SK-N-SH (cell line): ENCODE data around the gene SLC2A13. TPM values are rescaled to one million over a fixed set of nuclear protein-coding genes. Genes with fewer than 3 reads are reported as not detected.

Experiments used
- CTCF ChIA-PET: fragments of 300-600, 350-600 bp; formaldehyde crosslinking; extraction: SDS; loops from one replicate; lab custom pipeline; 2021; lab: Yijun Ruan, JAX
- POLR2A ChIA-PET: fragments of 350-600 bp; sonication (Branson Sonifier 250); formaldehyde crosslinking; extraction: SDS; loops from one replicate; lab custom pipeline; 2020; ENCODE audit warnings: antibody characterized with exemption, inconsistent platforms; lab: Yijun Ruan, JAX
- DNase-seq: peaks from one replicate; pipeline ENCODE4 v3.0.0; 2012
- H2AFZ ChIP-seq: fragments of 200-600 bp; sonication (generic); 2 replicates; pipeline ENCODE4 v1.8.1; 2016; ENCODE audit warnings: antibody characterized with exemption, mild to moderate bottlenecking, low read depth
- H3F3A ChIP-seq: fragments of 200-600 bp; sonication (generic); replicated peaks from 2 replicates; pipeline ENCODE3; 2016; ENCODE audit warnings: antibody characterized with exemption, mild to moderate bottlenecking; ENCODE audit not compliant: insufficient read depth
- H3K27ac ChIP-seq, 2 experiments: fragments of 200-500 bp in 1 of 2; fragments of 200-600 bp in 1 of 2; sonication (Bioruptor generic) in 1 of 2; sonication (generic), shearing (Covaris generic) in 1 of 2; 2 replicates each; pipeline versions ENCODE4 v1.5.1 to v1.6.1; 2014 to 2016; ENCODE audit warnings: low read depth in 2 of 2, inconsistent platforms in 1 of 2, low read length in 1 of 2, mild to moderate bottlenecking in 1 of 2, mixed read lengths in 1 of 2
- H3K27me3 ChIP-seq: fragments of 200-600 bp; sonication (generic), shearing (Covaris generic); 2 replicates; pipeline ENCODE4 v1.6.1; 2016; ENCODE audit warnings: mixed run types; ENCODE audit not compliant: insufficient read depth
- H3K36me3 ChIP-seq, 2 experiments: fragments of 200-500 bp in 1 of 2; fragments of 200-600 bp in 1 of 2; sonication (Bioruptor generic) in 1 of 2; sonication (generic) in 1 of 2; replicated peaks in 1 of 2; 2 replicates each; pipeline versions ENCODE3 to v1.5.1; 2014 to 2016; ENCODE audit warnings: low read length in 1 of 2, mild to moderate bottlenecking in 1 of 2; ENCODE audit not compliant: insufficient read depth in 2 of 2, control insufficient read depth in 1 of 2
- H3K4me1 ChIP-seq, 2 experiments: fragments of 200-500 bp in 1 of 2; fragments of 200-600 bp in 1 of 2; sonication (Bioruptor generic) in 1 of 2; sonication (generic), shearing (Covaris generic) in 1 of 2; 2 replicates each; pipeline versions ENCODE4 v1.5.1 to v1.6.1; 2014 to 2016; ENCODE audit warnings: low read depth in 1 of 2, low read length in 1 of 2, mixed run types in 1 of 2; ENCODE audit not compliant: insufficient read depth in 2 of 2, control insufficient read depth in 1 of 2
- H3K4me2 ChIP-seq: fragments of 200-600 bp; sonication (generic), shearing (Covaris generic); 2 replicates; pipeline ENCODE4 v1.6.1; 2017; ENCODE audit warnings: mixed run types
- H3K4me3 ChIP-seq, 2 experiments: fragments of 200-500 bp in 1 of 2; fragments of 200-600 bp in 1 of 2; sonication (Bioruptor generic) in 1 of 2; sonication (generic), shearing (Covaris generic) in 1 of 2; 2 replicates each; pipeline versions ENCODE4 v1.5.1 to v1.8.1; 2014 to 2016; ENCODE audit warnings: low read depth in 2 of 2, inconsistent platforms in 1 of 2, low read length in 1 of 2, mild to moderate bottlenecking in 1 of 2, mixed read lengths in 1 of 2, moderate library complexity in 1 of 2
- H3K79me2 ChIP-seq: fragments of 200-600 bp; sonication (generic); 2 replicates; pipeline ENCODE4 v1.8.1; 2017; ENCODE audit warnings: mild to moderate bottlenecking; ENCODE audit not compliant: insufficient read depth
- H3K9ac ChIP-seq: fragments of 200-600 bp; sonication (generic); 2 replicates; pipeline ENCODE4 v1.6.1; 2017; ENCODE audit warnings: mixed run types
- H3K9me2 ChIP-seq: fragments of 200-600 bp; sonication (generic); 2 replicates; pipeline ENCODE4 v1.6.1; 2017; ENCODE audit warnings: mixed run types
- H3K9me3 ChIP-seq: fragments of 200-600 bp; sonication (generic); 2 replicates; pipeline ENCODE4 v1.6.1; 2017; ENCODE audit warnings: mixed run types, mild to moderate bottlenecking, moderate library complexity
- H4K20me1 ChIP-seq: fragments of 200-600 bp; sonication (generic); 2 replicates; pipeline ENCODE4 v1.6.1; 2017; ENCODE audit warnings: mild to moderate bottlenecking, mixed run types; ENCODE audit not compliant: insufficient read depth
- CHD2 ChIP-seq: fragments of 150-350 bp; IDR thresholded peaks from 2 replicates; pipeline ENCODE4 v1.6.1; 2018; ENCODE audit warnings: low read length; ENCODE audit not compliant: partially characterized antibody
- ELF1 ChIP-seq: IDR thresholded peaks from 2 replicates; pipeline ENCODE4 v1.4.0; 2012
- FOSL2 ChIP-seq: IDR thresholded peaks from 2 replicates; pipeline ENCODE4 v1.4.0; 2012; ENCODE audit warnings: low read depth, mild to moderate bottlenecking, moderate library complexity, borderline replicate concordance
- FOXJ3 ChIP-seq: sonication (generic); formaldehyde crosslinking; IDR thresholded peaks from 2 replicates; pipeline ENCODE4 v1.5.1; 2020; ENCODE audit warnings: mild to moderate bottlenecking, missing genetic modification reagents
- FOXM1 ChIP-seq: IDR thresholded peaks from 2 replicates; pipeline ENCODE4 v1.4.0; 2012; ENCODE audit warnings: low read depth, mild to moderate bottlenecking
- GABPA ChIP-seq: IDR thresholded peaks from 2 replicates; pipeline ENCODE4 v1.4.0; 2012; ENCODE audit warnings: low read depth, mild to moderate bottlenecking
- GATA2 ChIP-seq: sonication (generic); formaldehyde crosslinking; IDR thresholded peaks from 2 replicates; pipeline ENCODE4 v1.5.0; 2020; ENCODE audit warnings: mild to moderate bottlenecking, missing genetic modification reagents
- MEF2A ChIP-seq: IDR thresholded peaks from 2 replicates; pipeline ENCODE4 v1.4.0; 2012; ENCODE audit warnings: low read depth, borderline replicate concordance
- MXI1 ChIP-seq: IDR thresholded peaks from 2 replicates; pipeline ENCODE4 v1.6.1; 2012; ENCODE audit warnings: mild to moderate bottlenecking, low read depth, low read length, improper control_type of control experiment
- NRF1 ChIP-seq: IDR thresholded peaks from 2 replicates; pipeline ENCODE4 v1.6.1; 2012; ENCODE audit warnings: low read depth, mild to moderate bottlenecking, low read length
- POLR2AphosphoS5 ChIP-seq: IDR thresholded peaks from 2 replicates; pipeline ENCODE4 v1.6.1; 2012; ENCODE audit warnings: low read depth, low read length
- RAD21 ChIP-seq: IDR thresholded peaks from 2 replicates; pipeline ENCODE4 v1.6.1; 2012; ENCODE audit warnings: mild to moderate bottlenecking, low read length
- RFX5 ChIP-seq: IDR thresholded peaks from 2 replicates; pipeline ENCODE4 v1.6.1; 2012; ENCODE audit warnings: mild to moderate bottlenecking, improper control_type of control experiment, low read length
- SIN3A ChIP-seq: IDR thresholded peaks from 2 replicates; pipeline ENCODE4 v1.6.1; 2012; ENCODE audit warnings: low read depth, mild to moderate bottlenecking, low read length, moderate library complexity, borderline replicate concordance
- SMC3 ChIP-seq: IDR thresholded peaks from 2 replicates; pipeline ENCODE4 v1.6.1; 2012; ENCODE audit warnings: low read depth, low read length, improper control_type of control experiment
- TEAD4 ChIP-seq: IDR thresholded peaks from 2 replicates; pipeline ENCODE4 v1.4.0; 2012; ENCODE audit warnings: mild to moderate bottlenecking, borderline replicate concordance; ENCODE audit not compliant: insufficient read depth
- USF1 ChIP-seq: IDR thresholded peaks from 2 replicates; pipeline ENCODE4 v1.4.0; 2012; ENCODE audit warnings: low read depth, borderline replicate concordance
- ZBTB33 ChIP-seq: IDR thresholded peaks from 2 replicates; pipeline ENCODE4 v1.4.0; 2012; ENCODE audit warnings: low read depth, borderline replicate concordance
- WGBS: methylation state at CpG from one replicate; pipeline ENCODE4 v1.1.6; 2017; ENCODE audit warnings: low lambda C conversion rate; 5-methylcytosine and 5-hydroxymethylcytosine counted together
- polyA plus RNA-seq, 3 experiments: library from polyadenylated mRNA; depleted of rRNA; stranded (reverse); fragments of >200 nt; gene quantifications; 2 replicates each; pipeline ENCODE4 v1.2.3, GENCODE V29; 2012
- TF ChIP-seq, protein P1 (sequence below): fragments of 150-350 bp; IDR thresholded peaks from 2 replicates; pipeline ENCODE4 v1.6.1; 2017; ENCODE audit warnings: antibody characterized with exemption, low read length, low read depth, borderline replicate concordance
- TF ChIP-seq, protein P2 (sequence below): IDR thresholded peaks from 2 replicates; pipeline ENCODE4 v1.6.1; 2012; ENCODE audit warnings: mild to moderate bottlenecking, low read depth, low read length, moderate library complexity

The SLC2A13 gene
- polyA plus RNA-seq, 1 of the 3 experiments (the other 2 are of a cell fraction) = 0.21 TPM

- no peak for DNase-seq
- Histone ChIP-seq H3K79me2 (no peaks in the 10 kb centered on the region), H3K4me2 (no peak overlapping the region), H4K20me1 (no peaks in the 10 kb centered on the region), H3K9me2 (no peaks in the 10 kb centered on the region), H2AFZ (no peak overlapping the region), H3F3A (no peaks in the 10 kb centered on the region), H3K9me3 (no peaks in the 10 kb centered on the region), H3K27ac (no peak overlapping the region), H3K27me3 (no peaks in the 10 kb centered on the region), H3K36me3 (no peaks in the 10 kb centered on the region), H3K9ac (no peak overlapping the region), H3K4me1 (peaks cover 0 to 5% of the 10 kb centered on the region in 2 experiments; a peak in 1 of 4 replicates), H3K4me3 (no peak overlapping the region)
- no peak for TF ChIP-seq RAD21
- TF ChIP-seq RFX5 = no peak
- TF ChIP-seq CHD2 = no peak
- TF ChIP-seq, protein P1, sequence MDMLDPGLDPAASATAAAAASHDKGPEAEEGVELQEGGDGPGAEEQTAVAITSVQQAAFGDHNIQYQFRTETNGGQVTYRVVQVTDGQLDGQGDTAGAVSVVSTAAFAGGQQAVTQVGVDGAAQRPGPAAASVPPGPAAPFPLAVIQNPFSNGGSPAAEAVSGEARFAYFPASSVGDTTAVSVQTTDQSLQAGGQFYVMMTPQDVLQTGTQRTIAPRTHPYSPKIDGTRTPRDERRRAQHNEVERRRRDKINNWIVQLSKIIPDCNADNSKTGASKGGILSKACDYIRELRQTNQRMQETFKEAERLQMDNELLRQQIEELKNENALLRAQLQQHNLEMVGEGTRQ = no peak
- CTCF ChIA-PET = interaction anchor here (0.9 to 5.6 kb wide), 5 partner anchors 9 to 94 kb away, joined by 4 to 51 read pairs (median 5); partner anchors contain the start of gene SLC2A13
- 67% methylated on average over 2 of the region's 2 CpGs for WGBS
- POLR2A ChIA-PET = no interaction called here
Measured at GRCh38 chr12:40013847-40014246, 92.0 kb downstream of the SLC2A13 start.

GRCh38 chr12:40013292-40013691 is 92.6 kb downstream of the SLC2A13 start:
- no peak overlapping the region for H3K27ac ChIP-seq
- no peaks in the 10 kb centered on the region for H3K79me2 ChIP-seq
- peaks cover 0 to 5% of the 10 kb centered on the region in 2 experiments; a peak in 1 of 4 replicates for H3K4me1 ChIP-seq
- no peak overlapping the region for H3K4me3 ChIP-seq
- DNase-seq = no peak
- H3K27me3 ChIP-seq = no peaks in the 10 kb centered on the region
- POLR2A ChIA-PET = no interaction called here
- no peaks in the 10 kb centered on the region for H3K9me2 ChIP-seq
- no peak overlapping the region for H3K4me2 ChIP-seq
- no peak overlapping the region for H3K9ac ChIP-seq
- no peaks in the 10 kb centered on the region for H3F3A ChIP-seq
- H2AFZ ChIP-seq = no peak overlapping the region
- H3K36me3 ChIP-seq = no peaks in the 10 kb centered on the region
- no peaks in the 10 kb centered on the region for H3K9me3 ChIP-seq
- 37% methylated on average over 1 of the region's 1 CpG for WGBS
- TF ChIP-seq SIN3A (no peak), NRF1 (no peak), ZBTB33 (no peak), MXI1 (no peak), FOXM1 (no peak), POLR2AphosphoS5 (no peak), MEF2A (no peak), GABPA (no peak), FOXJ3 (CRISPR knock-in tag) (no peak), USF1 (no peak), CHD2 (no peak), GATA2 (CRISPR knock-in tag) (no peak), SMC3 (no peak), ELF1 (no peak), RAD21 (no peak), RFX5 (no peak), FOSL2 (no peak), TEAD4 (no peak)
- TF ChIP-seq, protein P2, sequence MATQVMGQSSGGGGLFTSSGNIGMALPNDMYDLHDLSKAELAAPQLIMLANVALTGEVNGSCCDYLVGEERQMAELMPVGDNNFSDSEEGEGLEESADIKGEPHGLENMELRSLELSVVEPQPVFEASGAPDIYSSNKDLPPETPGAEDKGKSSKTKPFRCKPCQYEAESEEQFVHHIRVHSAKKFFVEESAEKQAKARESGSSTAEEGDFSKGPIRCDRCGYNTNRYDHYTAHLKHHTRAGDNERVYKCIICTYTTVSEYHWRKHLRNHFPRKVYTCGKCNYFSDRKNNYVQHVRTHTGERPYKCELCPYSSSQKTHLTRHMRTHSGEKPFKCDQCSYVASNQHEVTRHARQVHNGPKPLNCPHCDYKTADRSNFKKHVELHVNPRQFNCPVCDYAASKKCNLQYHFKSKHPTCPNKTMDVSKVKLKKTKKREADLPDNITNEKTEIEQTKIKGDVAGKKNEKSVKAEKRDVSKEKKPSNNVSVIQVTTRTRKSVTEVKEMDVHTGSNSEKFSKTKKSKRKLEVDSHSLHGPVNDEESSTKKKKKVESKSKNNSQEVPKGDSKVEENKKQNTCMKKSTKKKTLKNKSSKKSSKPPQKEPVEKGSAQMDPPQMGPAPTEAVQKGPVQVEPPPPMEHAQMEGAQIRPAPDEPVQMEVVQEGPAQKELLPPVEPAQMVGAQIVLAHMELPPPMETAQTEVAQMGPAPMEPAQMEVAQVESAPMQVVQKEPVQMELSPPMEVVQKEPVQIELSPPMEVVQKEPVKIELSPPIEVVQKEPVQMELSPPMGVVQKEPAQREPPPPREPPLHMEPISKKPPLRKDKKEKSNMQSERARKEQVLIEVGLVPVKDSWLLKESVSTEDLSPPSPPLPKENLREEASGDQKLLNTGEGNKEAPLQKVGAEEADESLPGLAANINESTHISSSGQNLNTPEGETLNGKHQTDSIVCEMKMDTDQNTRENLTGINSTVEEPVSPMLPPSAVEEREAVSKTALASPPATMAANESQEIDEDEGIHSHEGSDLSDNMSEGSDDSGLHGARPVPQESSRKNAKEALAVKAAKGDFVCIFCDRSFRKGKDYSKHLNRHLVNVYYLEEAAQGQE = no peak
- CTCF ChIA-PET = interaction anchor here (0.9 to 5.6 kb wide), 5 partner anchors 9 to 94 kb away, joined by 4 to 51 read pairs (median 5); partner anchors contain the start of gene SLC2A13
- no peaks in the 10 kb centered on the region for H4K20me1 ChIP-seq
